K562 (cell line): ENCODE data around the gene ICAM1. TPM values are rescaled to one million over a fixed set of nuclear protein-coding genes. Genes with fewer than 3 reads are reported as not detected.

Experiments
- ARID3A ChIP-seq: IDR thresholded peaks from 2 replicates; pipeline ENCODE4 v1.6.1; 2012; ENCODE audit warnings: low read depth, low read length, improper control_type of control experiment, borderline replicate concordance
- CSDE1 ChIP-seq, 2 experiments: fragments of 450-650 bp; IDR thresholded peaks; 2 replicates each; pipeline ENCODE4 v1.6.1; 2016; ENCODE audit warnings: mild to moderate bottlenecking in 1 of 2
- GTF2A2 ChIP-seq: IDR thresholded peaks from 2 replicates; pipeline ENCODE4 v1.6.1; 2016; ENCODE audit warnings: mild to moderate bottlenecking, missing genetic modification characterization, missing compliant biosample characterization
- MXD1 ChIP-seq: fragments of 250-450 bp; sonication (Bioruptor Pico); IDR thresholded peaks from 2 replicates; pipeline ENCODE4 v1.8.0; 2021; ENCODE audit warnings: borderline replicate concordance, mild to moderate bottlenecking, moderate library complexity; ENCODE audit not compliant: poor library complexity, severe bottlenecking
- NCOA2 ChIP-seq, 2 experiments: fragments of 450-650 bp; IDR thresholded peaks; 2 replicates each; pipeline ENCODE4 v1.6.1; 2018; ENCODE audit warnings: mild to moderate bottlenecking in 2 of 2, moderate library complexity in 1 of 2; ENCODE audit not compliant: partially characterized antibody in 2 of 2
- NFATC3 ChIP-seq: fragments of 450-650 bp; IDR thresholded peaks from 2 replicates; pipeline ENCODE4 v1.6.1; 2017; ENCODE audit warnings: mild to moderate bottlenecking
- PHB ChIP-seq: fragments of 250-450 bp; sonication (Bioruptor Pico); IDR thresholded peaks from 2 replicates; pipeline ENCODE4 v1.5.0; 2021
- PHF21A ChIP-seq: fragments of 450-650 bp; IDR thresholded peaks from 2 replicates; pipeline ENCODE4 v1.6.1; 2017; ENCODE audit warnings: low read depth, borderline replicate concordance
- PREB ChIP-seq: sonication (generic); formaldehyde crosslinking; IDR thresholded peaks from 2 replicates; pipeline ENCODE4 v1.8.1; 2023; ENCODE audit warnings: mild to moderate bottlenecking, missing genetic modification reagents
- RBBP5 ChIP-seq: fragments of 200-600 bp; sonication (generic); IDR thresholded peaks from 2 replicates; pipeline ENCODE4 v1.6.1; 2012; ENCODE audit warnings: borderline replicate concordance, mild to moderate bottlenecking, low read length, control low read depth, inconsistent platforms; ENCODE audit not compliant: insufficient read depth, poor library complexity, severe bottlenecking
- RBM14 ChIP-seq: fragments of 200-400 bp; formaldehyde crosslinking; IDR thresholded peaks from 2 replicates; pipeline ENCODE4 v1.6.1; 2018; ENCODE audit warnings: low read depth, mild to moderate bottlenecking, low read length, moderate library complexity, borderline replicate concordance; ENCODE audit not compliant: insufficient read depth
- SRSF9 ChIP-seq: fragments of 200-400 bp; formaldehyde crosslinking; IDR thresholded peaks from 2 replicates; pipeline ENCODE4 v1.6.1; 2017; ENCODE audit warnings: low read depth, low read length, borderline replicate concordance
- ZNF24 ChIP-seq: fragments of 450-650 bp; IDR thresholded peaks from 2 replicates; pipeline ENCODE4 v1.6.1; 2016
- ZNF778 ChIP-seq: fragments of 450-650 bp; formaldehyde crosslinking; IDR thresholded peaks from 2 replicates; pipeline ENCODE4 v1.4.0; 2020; ENCODE audit warnings: mild to moderate bottlenecking, moderate library complexity
- polyA plus RNA-seq, 8 experiments: library from polyadenylated mRNA; depleted of rRNA in 4 of 8; stranded (reverse) in 5 of 8; unstranded in 3 of 8; fragments of >200 nt; fragmentation: Nextera tagmentation in 2 of 8; fragmentation: Illumina TruSeq in 1 of 8; extraction: Ambion mirVana in 2 of 8; extraction: Trizol in 1 of 8; gene quantifications; 2 replicates each; pipeline versions ENCODE4 v1.2.1 to v1.2.3, GENCODE V29; 2011 to 2014; ENCODE audit warnings: inconsistent platforms in 1 of 8, missing spikeins in 1 of 8
- total RNA-seq, 7 experiments: library from RNA; depleted of rRNA in 6 of 7; stranded (reverse); fragments of >200 nt in 6 of 7; fragmentation: Illumina TruSeq in 2 of 7; extraction: Trizol in 2 of 7; gene quantifications; 2 replicates each; pipeline versions ENCODE4 v1.2.1 to v1.2.3, GENCODE V29; 2011 to 2021; ENCODE audit warnings: low replicate concordance in 1 of 7
- TF ChIP-seq, protein P1 (sequence below): IDR thresholded peaks from 3 replicates; pipeline ENCODE4 v1.6.1; 2011; ENCODE audit warnings: borderline replicate concordance, mild to moderate bottlenecking, moderate library complexity; ENCODE audit not compliant: insufficient read length; ENCODE audit errors: extremely low read depth
- TF ChIP-seq, protein P2 (sequence below): sonication (generic); formaldehyde crosslinking; IDR thresholded peaks from 2 replicates; pipeline ENCODE4 v1.8.1; 2023; ENCODE audit warnings: mild to moderate bottlenecking, missing genetic modification reagents

ICAM1 gene
- total and polyA plus RNA-seq, 9 of the 15 experiments (the other 6 are each of a cell fraction or from before 2014, with no cell fraction given) = 2.3 to 24.4 (median 13.4) TPM

DNA sequence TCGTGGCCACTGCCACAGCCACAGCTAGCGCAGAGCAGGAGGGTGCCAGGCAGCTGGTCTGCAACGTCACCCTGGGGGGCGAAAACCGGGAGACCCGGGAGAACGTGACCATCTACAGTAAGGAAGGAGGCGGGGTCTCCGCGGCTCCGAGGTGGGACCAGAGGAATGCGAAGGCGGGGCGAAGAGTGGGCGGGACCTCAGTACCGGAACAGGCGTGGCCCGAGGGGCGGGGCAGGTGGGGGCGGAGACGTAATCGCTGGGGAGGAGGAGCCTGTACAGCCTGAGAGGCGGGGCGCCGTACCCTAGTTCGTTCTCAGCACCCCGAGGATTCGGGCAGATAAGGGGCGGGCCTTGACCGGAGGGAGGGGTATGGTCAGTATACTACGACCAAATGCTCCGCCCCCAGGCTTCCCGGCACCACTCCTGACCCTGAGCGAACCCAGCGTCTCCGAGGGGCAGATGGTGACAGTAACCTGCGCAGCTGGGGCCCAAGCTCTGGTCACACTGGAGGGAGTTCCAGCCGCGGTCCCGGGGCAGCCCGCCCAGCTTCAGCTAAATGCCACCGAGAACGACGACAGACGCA lies 21.4 kb downstream of the ICAM1 start (continued):
- TF ChIP-seq ARID3A (no peak), RBM14 (no peak), ZNF24 (no peak), PHB (CRISPR knock-in tag) (no peak), PHF21A (no peak), GTF2A2 (tag) (no peak), CSDE1 (IDR thresholded peaks at IDR 0.05) (no peak), RBBP5 (peak; percentile 40), NFATC3 (no peak), SRSF9 (no peak), MXD1 (CRISPR knock-in tag) (no peak), NCOA2 (IDR thresholded peaks at IDR 0.05; ENCODE audit: partially characterized antibody in 2 of 2) (no peak), PREB (CRISPR knock-in tag) (no peak), ZNF778 (CRISPR knock-in tag) (no peak)
- TF ChIP-seq, protein P1, sequence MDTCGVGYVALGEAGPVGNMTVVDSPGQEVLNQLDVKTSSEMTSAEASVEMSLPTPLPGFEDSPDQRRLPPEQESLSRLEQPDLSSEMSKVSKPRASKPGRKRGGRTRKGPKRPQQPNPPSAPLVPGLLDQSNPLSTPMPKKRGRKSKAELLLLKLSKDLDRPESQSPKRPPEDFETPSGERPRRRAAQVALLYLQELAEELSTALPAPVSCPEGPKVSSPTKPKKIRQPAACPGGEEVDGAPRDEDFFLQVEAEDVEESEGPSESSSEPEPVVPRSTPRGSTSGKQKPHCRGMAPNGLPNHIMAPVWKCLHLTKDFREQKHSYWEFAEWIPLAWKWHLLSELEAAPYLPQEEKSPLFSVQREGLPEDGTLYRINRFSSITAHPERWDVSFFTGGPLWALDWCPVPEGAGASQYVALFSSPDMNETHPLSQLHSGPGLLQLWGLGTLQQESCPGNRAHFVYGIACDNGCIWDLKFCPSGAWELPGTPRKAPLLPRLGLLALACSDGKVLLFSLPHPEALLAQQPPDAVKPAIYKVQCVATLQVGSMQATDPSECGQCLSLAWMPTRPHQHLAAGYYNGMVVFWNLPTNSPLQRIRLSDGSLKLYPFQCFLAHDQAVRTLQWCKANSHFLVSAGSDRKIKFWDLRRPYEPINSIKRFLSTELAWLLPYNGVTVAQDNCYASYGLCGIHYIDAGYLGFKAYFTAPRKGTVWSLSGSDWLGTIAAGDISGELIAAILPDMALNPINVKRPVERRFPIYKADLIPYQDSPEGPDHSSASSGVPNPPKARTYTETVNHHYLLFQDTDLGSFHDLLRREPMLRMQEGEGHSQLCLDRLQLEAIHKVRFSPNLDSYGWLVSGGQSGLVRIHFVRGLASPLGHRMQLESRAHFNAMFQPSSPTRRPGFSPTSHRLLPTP = no peak
- TF ChIP-seq, protein P2, sequence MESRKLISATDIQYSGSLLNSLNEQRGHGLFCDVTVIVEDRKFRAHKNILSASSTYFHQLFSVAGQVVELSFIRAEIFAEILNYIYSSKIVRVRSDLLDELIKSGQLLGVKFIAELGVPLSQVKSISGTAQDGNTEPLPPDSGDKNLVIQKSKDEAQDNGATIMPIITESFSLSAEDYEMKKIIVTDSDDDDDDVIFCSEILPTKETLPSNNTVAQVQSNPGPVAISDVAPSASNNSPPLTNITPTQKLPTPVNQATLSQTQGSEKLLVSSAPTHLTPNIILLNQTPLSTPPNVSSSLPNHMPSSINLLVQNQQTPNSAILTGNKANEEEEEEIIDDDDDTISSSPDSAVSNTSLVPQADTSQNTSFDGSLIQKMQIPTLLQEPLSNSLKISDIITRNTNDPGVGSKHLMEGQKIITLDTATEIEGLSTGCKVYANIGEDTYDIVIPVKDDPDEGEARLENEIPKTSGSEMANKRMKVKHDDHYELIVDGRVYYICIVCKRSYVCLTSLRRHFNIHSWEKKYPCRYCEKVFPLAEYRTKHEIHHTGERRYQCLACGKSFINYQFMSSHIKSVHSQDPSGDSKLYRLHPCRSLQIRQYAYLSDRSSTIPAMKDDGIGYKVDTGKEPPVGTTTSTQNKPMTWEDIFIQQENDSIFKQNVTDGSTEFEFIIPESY (CRISPR knock-in tag) = no peak
